ENCODE data around the gene SDSL.

DNA sequence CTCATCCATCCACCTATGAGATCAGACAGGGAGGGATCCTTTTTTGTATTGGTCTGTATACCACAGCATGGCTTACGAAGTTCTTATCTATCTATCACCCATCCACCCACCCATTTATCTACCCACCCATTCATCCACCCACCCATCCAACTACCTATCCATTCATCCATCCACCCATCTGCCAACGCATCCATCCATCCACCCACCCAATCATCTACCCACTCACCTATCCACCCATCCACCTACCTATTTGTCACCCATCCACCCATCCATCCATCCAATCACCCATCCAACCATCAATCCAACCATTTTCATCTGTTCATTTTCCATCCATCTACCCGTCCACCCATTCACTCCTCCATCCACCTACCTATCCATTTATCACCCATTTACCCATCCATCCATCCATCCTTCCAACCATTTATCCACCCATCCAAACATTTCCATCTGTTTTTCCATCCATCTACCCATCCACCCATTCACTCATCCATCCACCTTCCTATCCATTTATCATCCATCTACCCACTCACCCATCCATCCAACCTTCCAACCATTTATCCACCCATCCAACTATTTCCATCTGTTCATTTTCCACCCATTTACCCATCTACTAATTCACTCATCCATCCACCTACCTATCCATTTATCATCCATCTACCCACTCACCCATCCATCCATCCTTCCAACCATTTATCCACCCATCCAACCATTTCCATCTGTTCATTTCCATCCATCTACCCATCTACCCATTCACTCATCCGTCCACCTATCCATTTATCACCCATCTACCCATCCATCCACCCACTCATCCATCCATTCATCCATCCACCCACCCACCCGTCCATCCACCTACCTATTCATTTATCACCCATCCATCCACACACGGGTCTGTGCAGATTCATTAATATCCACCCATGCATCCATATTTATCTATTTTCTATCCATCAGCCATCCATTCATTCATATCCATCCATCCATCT is 31.8 kb upstream of the SDSL start:
- TF ChIP-seq, protein P1, sequence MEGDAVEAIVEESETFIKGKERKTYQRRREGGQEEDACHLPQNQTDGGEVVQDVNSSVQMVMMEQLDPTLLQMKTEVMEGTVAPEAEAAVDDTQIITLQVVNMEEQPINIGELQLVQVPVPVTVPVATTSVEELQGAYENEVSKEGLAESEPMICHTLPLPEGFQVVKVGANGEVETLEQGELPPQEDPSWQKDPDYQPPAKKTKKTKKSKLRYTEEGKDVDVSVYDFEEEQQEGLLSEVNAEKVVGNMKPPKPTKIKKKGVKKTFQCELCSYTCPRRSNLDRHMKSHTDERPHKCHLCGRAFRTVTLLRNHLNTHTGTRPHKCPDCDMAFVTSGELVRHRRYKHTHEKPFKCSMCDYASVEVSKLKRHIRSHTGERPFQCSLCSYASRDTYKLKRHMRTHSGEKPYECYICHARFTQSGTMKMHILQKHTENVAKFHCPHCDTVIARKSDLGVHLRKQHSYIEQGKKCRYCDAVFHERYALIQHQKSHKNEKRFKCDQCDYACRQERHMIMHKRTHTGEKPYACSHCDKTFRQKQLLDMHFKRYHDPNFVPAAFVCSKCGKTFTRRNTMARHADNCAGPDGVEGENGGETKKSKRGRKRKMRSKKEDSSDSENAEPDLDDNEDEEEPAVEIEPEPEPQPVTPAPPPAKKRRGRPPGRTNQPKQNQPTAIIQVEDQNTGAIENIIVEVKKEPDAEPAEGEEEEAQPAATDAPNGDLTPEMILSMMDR (CRISPR knock-in tag; IDR thresholded peaks at IDR 0.05): no peak
- TF ChIP-seq ZNF672 (CRISPR knock-in tag; IDR thresholded peaks at IDR 0.05) (no peak), EZH2 (conservative IDR thresholded peaks at IDR 0.05; ENCODE audit: low read depth, low read length) (no peak), TAF15 (IDR thresholded peaks at IDR 0.05; ENCODE audit: low read depth, low read length, poor library complexity, severe bottlenecking) (no peak), TARDBP (CRISPR knock-in tag; IDR thresholded peaks at IDR 0.05) (no peak), POLR2AphosphoS5 (IDR thresholded peaks at IDR 0.05; ENCODE audit: low read depth, low read length) (no peak), GMEB1 (CRISPR knock-in tag; IDR thresholded peaks at IDR 0.05; ENCODE audit: borderline replicate concordance) (no peak), DPF2 (CRISPR knock-in tag; IDR thresholded peaks at IDR 0.05; ENCODE audit: borderline replicate concordance, low read depth) (no peak), YY1 (IDR thresholded peaks at IDR 0.05; ENCODE audit: insufficient read depth, insufficient replicate concordance, low read depth, low read length) (no peak), BHLHE40 (IDR thresholded peaks at IDR 0.05; ENCODE audit: low read length) (no peak), ATF7-NPFF (CRISPR knock-in tag; IDR thresholded peaks at IDR 0.05; ENCODE audit: low read depth) (no peak)
